GM18868 (cell line): ENCODE measurements around the gene PRR15L.
"Not testable (repeated sequence)": the region's sequence is repeated elsewhere in the genome, so short reads cannot be mapped to it uniquely, and the experiment has no call there.

Experiments used
- ATAC-seq: cut with Tn5 transposase; IDR thresholded peaks from one replicate; pipeline ENCODE4 v1.9.1; 2021; ENCODE audit warnings: mild to moderate bottlenecking, moderate library complexity; ENCODE audit not compliant: unreplicated experiment

PRR15L gene

GRCh38 chr17:47957591-47958490 lies at the start of gene PRR15L:
PRR15L (minus strand) TSS chr17:47957883; CDS start chr17:47953234, 4,649 bp downstream.
- ATAC-seq, result no peak

GRCh38 chr17:48006936-48007709 lies 49.4 kb upstream of the PRR15L start:
- no peak for ATAC-seq

- ATAC-seq, result no peak
Measured at GRCh38 chr17:48004983-48005382, 47.3 kb upstream of the PRR15L start.

GRCh38 chr17:48003417-48004151 lies 45.9 kb upstream of the PRR15L start:
- ATAC-seq, result no peak

GRCh38 chr17:48002916-48003416 lies 45.3 kb upstream of the PRR15L start:
- no peak for ATAC-seq

- peak; percentile 64 for ATAC-seq
Measured at GRCh38 chr17:48002266-48002915, 44.7 kb upstream of the PRR15L start.

- ATAC-seq, result not testable (repeated sequence)
Measured at GRCh38 chr17:48001657-48002056, 44.0 kb upstream of the PRR15L start.

- ATAC-seq, result no peak
Measured at GRCh38 chr17:48001197-48001596, 43.5 kb upstream of the PRR15L start.

- ATAC-seq, result no peak
Measured at GRCh38 chr17:47999582-47999981, 41.9 kb upstream of the PRR15L start.

GRCh38 chr17:47998044-47998443 lies 40.4 kb upstream of the PRR15L start:
- ATAC-seq, result no peak

- no peak for ATAC-seq
Measured at GRCh38 chr17:47997586-47997985, 39.9 kb upstream of the PRR15L start.

- no peak for ATAC-seq
Measured at GRCh38 chr17:47996201-47996600, 38.5 kb upstream of the PRR15L start.

GRCh38 chr17:47995241-47995935 lies 37.7 kb upstream of the PRR15L start:
- no peak for ATAC-seq

GRCh38 chr17:47994724-47995123 lies 37.0 kb upstream of the PRR15L start:
- no peak for ATAC-seq

GRCh38 chr17:47993964-47994363 lies 36.3 kb upstream of the PRR15L start:
- ATAC-seq, result no peak

GRCh38 chr17:47993031-47993564 lies 35.4 kb upstream of the PRR15L start:
- ATAC-seq, result no peak

- ATAC-seq, result no peak
Measured at GRCh38 chr17:47992216-47992615, 34.5 kb upstream of the PRR15L start.

- no peak for ATAC-seq
Measured at GRCh38 chr17:47990962-47991731, 33.5 kb upstream of the PRR15L start.

GRCh38 chr17:47989700-47990099 lies 32.0 kb upstream of the PRR15L start:
- no peak for ATAC-seq
